Lung (tissue), 12 donors: Measurements from ENCODE around the gene SIK3. TPM values are rescaled to one million over a fixed set of nuclear protein-coding genes. Genes with fewer than 3 reads are reported as not detected.
A peak's percentile ranks its signal among the peaks of the same experiment; 100 is the strongest.

ENCODE experiments used
- ATAC-seq: fragments of 200-7000 bp; cut with Tn5 transposase; one replicate; pipeline ENCODE4 v1.9.1; 2020; ENCODE audit warnings: moderate number of reproducible peaks; ENCODE audit not compliant: insufficient read depth, low FRiP score
- DNase-seq, 3 donors: peaks; one replicate each; pipeline ENCODE4 v3.0.0-alpha.2; 2013 to 2017
- H3K27ac ChIP-seq, 2 donors: one replicate each; pipeline ENCODE4 v1.5.1; 2013; ENCODE audit warnings: mild to moderate bottlenecking in 2 of 2, moderate library complexity in 2 of 2, control low read depth in 1 of 2, inconsistent platforms in 1 of 2, low read depth in 1 of 2, low read length in 1 of 2
- H3K27me3 ChIP-seq, 3 donors: one replicate each; pipeline ENCODE4 v1.5.1; 2013; ENCODE audit warnings: low read length in 2 of 3; ENCODE audit not compliant: control insufficient read depth in 3 of 3, insufficient read depth in 3 of 3
- H3K36me3 ChIP-seq, 4 donors: one replicate each; pipeline ENCODE4 v1.5.1; 2013; ENCODE audit warnings: low read length in 4 of 4, mild to moderate bottlenecking in 1 of 4, moderate library complexity in 1 of 4; ENCODE audit not compliant: control insufficient read depth in 4 of 4, insufficient read depth in 4 of 4
- H3K4me1 ChIP-seq, 5 donors: one replicate each; pipeline ENCODE4 v1.5.1; 2013; ENCODE audit warnings: low read length in 5 of 5, mild to moderate bottlenecking in 2 of 5, moderate library complexity in 1 of 5; ENCODE audit not compliant: control insufficient read depth in 5 of 5, insufficient read depth in 5 of 5
- H3K4me3 ChIP-seq: one replicate; pipeline ENCODE4 v1.5.1; 2013; ENCODE audit warnings: mild to moderate bottlenecking, control low read depth, moderate library complexity
- H3K9ac ChIP-seq, 2 donors: one replicate each; pipeline ENCODE4 v1.5.1; 2013; ENCODE audit warnings: low read length in 2 of 2, control low read depth in 1 of 2; ENCODE audit not compliant: insufficient read depth in 1 of 2
- H3K9me3 ChIP-seq, 4 donors: one replicate each; pipeline ENCODE4 v1.5.1; 2013; ENCODE audit warnings: low read length in 3 of 4, mild to moderate bottlenecking in 1 of 4, moderate library complexity in 1 of 4; ENCODE audit not compliant: control insufficient read depth in 4 of 4, insufficient read depth in 3 of 4
- whole genome bisulfite sequencing, 2 donors: extraction: QIAGEN DNeasy Blood & Tissue Kit; methylation state at CpG; one replicate each; pipeline ENCODE4 v1.1.7; 2013; 5-methylcytosine and 5-hydroxymethylcytosine counted together
- polyA plus RNA-seq, 2 donors: library from polyadenylated mRNA; stranded (reverse); fragments of 200-250 nt; gene quantifications; one replicate each; pipeline ENCODE4 v1.2.1, GENCODE V29; 2013
- total RNA-seq, 2 donors: library from RNA; depleted of rRNA in 1 of 2; stranded (reverse); fragments of >200 nt in 1 of 2; gene quantifications; one replicate each; pipeline ENCODE4 v1.2.1, GENCODE V29; 2014 to 2021
- TF ChIP-seq, protein P1 (sequence below): IDR thresholded peaks from 2 replicates; pipeline ENCODE4 v1.5.1; 2012; ENCODE audit warnings: mild to moderate bottlenecking; ENCODE audit errors: control extremely low read depth, extremely low read depth
- donor health status: control.
- donor health status: control.
- donor health status: Bipolar disorder and iron deficiency.
- donor health status: healthy.
- donor health status: DM: yes; HTN: yes; CAD: no.

The SIK3 gene
- total and polyA plus RNA-seq, 4 donors = 9.0 to 43.4 (median 29.6) TPM

- TF ChIP-seq, protein P1, sequence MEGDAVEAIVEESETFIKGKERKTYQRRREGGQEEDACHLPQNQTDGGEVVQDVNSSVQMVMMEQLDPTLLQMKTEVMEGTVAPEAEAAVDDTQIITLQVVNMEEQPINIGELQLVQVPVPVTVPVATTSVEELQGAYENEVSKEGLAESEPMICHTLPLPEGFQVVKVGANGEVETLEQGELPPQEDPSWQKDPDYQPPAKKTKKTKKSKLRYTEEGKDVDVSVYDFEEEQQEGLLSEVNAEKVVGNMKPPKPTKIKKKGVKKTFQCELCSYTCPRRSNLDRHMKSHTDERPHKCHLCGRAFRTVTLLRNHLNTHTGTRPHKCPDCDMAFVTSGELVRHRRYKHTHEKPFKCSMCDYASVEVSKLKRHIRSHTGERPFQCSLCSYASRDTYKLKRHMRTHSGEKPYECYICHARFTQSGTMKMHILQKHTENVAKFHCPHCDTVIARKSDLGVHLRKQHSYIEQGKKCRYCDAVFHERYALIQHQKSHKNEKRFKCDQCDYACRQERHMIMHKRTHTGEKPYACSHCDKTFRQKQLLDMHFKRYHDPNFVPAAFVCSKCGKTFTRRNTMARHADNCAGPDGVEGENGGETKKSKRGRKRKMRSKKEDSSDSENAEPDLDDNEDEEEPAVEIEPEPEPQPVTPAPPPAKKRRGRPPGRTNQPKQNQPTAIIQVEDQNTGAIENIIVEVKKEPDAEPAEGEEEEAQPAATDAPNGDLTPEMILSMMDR = no peak
- no peak overlapping the region for H3K4me3 ChIP-seq
- WGBS, 2 donors = 82 to 87% methylated on average over 6 of the region's 6 CpGs
Observed at GRCh38 chr11:117127171-117127901, 29.1 kb upstream of the SIK3 start.

DNA sequence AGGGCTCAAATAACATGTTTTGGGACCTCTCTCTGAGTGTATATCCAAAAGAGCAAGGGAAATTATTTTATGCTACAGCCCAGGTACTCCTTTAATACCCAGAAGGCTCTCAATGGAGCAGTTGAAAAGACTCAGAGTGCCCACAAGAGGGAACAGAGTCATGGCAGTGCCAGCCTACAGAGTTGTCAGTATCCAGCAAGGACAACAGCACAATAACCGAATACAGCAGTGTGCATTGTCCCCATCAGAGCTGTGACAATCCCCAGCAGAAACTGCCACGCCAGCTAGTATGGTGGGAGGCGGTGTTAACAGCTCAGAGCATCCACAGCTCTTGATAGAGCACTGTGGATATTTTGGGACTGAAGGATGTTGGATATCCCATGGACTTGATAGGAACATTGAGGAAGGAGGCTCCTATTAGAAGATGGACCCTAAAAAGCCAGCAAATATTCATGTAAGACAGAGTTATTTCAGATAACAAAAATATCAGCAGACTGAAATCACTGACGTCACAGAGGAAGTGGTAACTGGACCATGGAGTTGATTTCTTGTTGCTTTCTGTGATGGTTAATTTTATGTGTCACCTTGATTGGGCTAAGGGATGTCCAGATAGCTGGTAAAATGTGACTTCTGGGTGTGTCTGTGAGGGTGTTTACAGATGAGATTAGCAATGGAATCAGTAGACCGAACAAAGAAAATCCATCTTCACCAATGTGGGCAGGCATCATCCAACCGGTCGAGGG, 28.2 kb upstream of the SIK3 start:
- WGBS, 2 donors = 82 to 84% methylated on average over 7 of the region's 7 CpGs
- no peaks in the 10 kb centered on the region for H3K36me3 ChIP-seq
- no peaks in the 10 kb centered on the region for H3K9me3 ChIP-seq
- no peak overlapping the region for H3K27ac ChIP-seq
- DNase-seq = no peak
- no peak for ATAC-seq
- no peak overlapping the region for H3K4me3 ChIP-seq
- no peak overlapping the region for H3K9ac ChIP-seq
- TF ChIP-seq, protein P1 = no peak
- peaks cover 0 to 8% (median 0%) of the 10 kb centered on the region in 5 donors for H3K4me1 ChIP-seq
- no peaks in the 10 kb centered on the region for H3K27me3 ChIP-seq

More at GRCh38 chr11:117127171-117127901, 29.1 kb upstream of the SIK3 start:
- H3K36me3 ChIP-seq = no peaks in the 10 kb centered on the region
- no peak overlapping the region for H3K9ac ChIP-seq
- H3K4me1 ChIP-seq = peaks cover 0 to 7% (median 0%) of the 10 kb centered on the region in 5 donors
- H3K27ac ChIP-seq = no peak overlapping the region
- H3K27me3 ChIP-seq = no peaks in the 10 kb centered on the region
- H3K9me3 ChIP-seq = no peaks in the 10 kb centered on the region
- peak in 1 of 3 donors; percentile 6 for DNase-seq
- ATAC-seq = no peak

DNA sequence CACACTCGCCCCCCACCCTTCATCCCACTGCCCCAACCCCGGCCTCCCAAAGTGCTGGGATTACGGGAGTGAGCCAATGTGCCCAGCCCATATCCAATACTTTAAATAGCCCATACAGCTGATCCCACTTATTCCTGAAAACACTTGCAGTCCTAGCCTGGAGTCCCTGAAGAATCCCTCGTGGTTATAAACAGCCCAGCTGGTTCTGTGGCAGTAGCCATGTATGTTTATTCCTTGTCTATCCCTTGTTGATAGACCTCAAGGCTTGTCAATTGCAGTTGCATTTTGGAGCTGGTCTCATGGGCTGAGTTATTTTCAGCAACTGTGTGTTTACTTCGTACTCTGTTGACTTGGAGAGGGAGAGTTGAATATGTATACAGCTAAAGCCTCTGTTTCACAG, 24.3 kb upstream of the SIK3 start:
- Histone ChIP-seq H3K27me3 (no peaks in the 10 kb centered on the region), H3K9me3 (no peaks in the 10 kb centered on the region), H3K4me3 (no peak overlapping the region), H3K36me3 (no peaks in the 10 kb centered on the region), H3K27ac (no peak overlapping the region), H3K9ac (no peak overlapping the region), H3K4me1 (peaks cover 0 to 8% (median 0%) of the 10 kb centered on the region in 5 donors)
- DNase-seq (no peak), ATAC-seq (no peak)
- TF ChIP-seq, protein P1 = no peak
- 78 to 89% methylated on average over 5 of the region's 5 CpGs for WGBS, 2 donors
